ENCODE data around the gene GNAL.

DNA sequence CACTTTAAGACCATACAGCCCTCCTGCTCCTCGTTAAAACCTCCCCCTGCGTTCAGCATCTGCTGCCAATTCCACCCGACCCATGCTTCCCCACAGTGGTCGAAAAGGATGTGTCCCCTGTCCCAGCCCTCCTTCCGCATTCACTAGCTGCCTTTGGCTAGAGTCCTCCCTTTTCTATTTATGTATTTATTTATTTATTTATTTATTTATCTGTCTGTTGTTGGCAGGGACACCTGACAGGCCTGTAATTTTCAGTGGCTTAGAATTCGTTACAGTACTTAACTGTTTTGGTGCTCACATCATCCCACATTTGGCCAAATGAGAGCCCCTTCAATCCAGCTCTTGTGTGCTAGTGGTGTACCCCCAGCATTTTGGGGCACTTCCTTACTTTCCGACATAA, 50.8 kb downstream of the GNAL start:
- TF ChIP-seq, protein P1, sequence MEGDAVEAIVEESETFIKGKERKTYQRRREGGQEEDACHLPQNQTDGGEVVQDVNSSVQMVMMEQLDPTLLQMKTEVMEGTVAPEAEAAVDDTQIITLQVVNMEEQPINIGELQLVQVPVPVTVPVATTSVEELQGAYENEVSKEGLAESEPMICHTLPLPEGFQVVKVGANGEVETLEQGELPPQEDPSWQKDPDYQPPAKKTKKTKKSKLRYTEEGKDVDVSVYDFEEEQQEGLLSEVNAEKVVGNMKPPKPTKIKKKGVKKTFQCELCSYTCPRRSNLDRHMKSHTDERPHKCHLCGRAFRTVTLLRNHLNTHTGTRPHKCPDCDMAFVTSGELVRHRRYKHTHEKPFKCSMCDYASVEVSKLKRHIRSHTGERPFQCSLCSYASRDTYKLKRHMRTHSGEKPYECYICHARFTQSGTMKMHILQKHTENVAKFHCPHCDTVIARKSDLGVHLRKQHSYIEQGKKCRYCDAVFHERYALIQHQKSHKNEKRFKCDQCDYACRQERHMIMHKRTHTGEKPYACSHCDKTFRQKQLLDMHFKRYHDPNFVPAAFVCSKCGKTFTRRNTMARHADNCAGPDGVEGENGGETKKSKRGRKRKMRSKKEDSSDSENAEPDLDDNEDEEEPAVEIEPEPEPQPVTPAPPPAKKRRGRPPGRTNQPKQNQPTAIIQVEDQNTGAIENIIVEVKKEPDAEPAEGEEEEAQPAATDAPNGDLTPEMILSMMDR (IDR thresholded peaks at IDR 0.05), result no peak
- no peak for TF ChIP-seq POLR2A (IDR thresholded peaks at IDR 0.05)

Measured in sigmoid colon (tissue), 3 donors.